Fibroblast of the aortic adventitia (primary cell): ENCODE measurements around the gene RPF1. TPM values are rescaled to one million over a fixed set of nuclear protein-coding genes. Genes with fewer than 3 reads are reported as not detected.
A peak's percentile ranks its signal among the peaks of the same experiment; 100 is the strongest.

Source experiments
- DNase-seq: peaks from one replicate; pipeline ENCODE4 v3.0.0-alpha.2; 2010; ENCODE audit warnings: low read depth
- H3K4me3 ChIP-seq: 2 replicates; pipeline ENCODE4 v1.5.1; 2011; ENCODE audit warnings: low read depth, mild to moderate bottlenecking, control low read depth, low read length, moderate library complexity
- CTCF ChIP-seq: IDR thresholded peaks from 2 replicates; pipeline ENCODE4 v1.5.1; 2011; ENCODE audit warnings: mild to moderate bottlenecking, low read length, control low read depth, inconsistent platforms; ENCODE audit not compliant: insufficient read depth
- total RNA-seq: library from RNA; depleted of rRNA; stranded (reverse); fragments of >200 nt; gene quantifications from 2 replicates; pipeline ENCODE4 v1.2.3, GENCODE V29; 2012; ENCODE audit warnings: low replicate concordance

Gene RPF1
- total RNA-seq, 1 donor: 51.6 TPM

DNA sequence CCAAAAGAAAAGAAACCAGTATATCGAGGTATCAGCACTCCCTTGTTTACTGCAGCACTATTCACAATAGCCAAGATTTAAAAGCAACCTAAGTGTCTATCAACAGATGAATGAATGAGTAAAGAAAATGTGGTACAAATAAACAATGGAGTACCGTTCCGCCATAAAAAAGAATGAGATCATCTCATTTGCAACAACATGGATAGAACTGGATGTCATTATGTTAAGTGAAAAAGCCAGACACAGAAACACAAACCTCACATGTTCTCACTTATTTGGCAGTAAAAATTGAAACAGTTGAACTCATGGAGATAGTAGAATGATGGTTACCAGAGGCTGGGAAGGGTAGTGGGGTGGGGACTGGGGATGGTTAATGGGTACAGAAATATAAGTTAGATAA lies 31.6 kb downstream of the RPF1 start:
- DNase-seq: no peak
- no peak for TF ChIP-seq CTCF
- H3K4me3 ChIP-seq: no peak overlapping the region

GRCh38 chr1:84524590-84524989 lies 45.5 kb downstream of the RPF1 start:
- DNase-seq: peak; percentile 23
- H3K4me3 ChIP-seq: no peak overlapping the region
- no peak for TF ChIP-seq CTCF

- TF ChIP-seq CTCF: no peak
Observed at GRCh38 chr1:84525779-84526178, 46.7 kb downstream of the RPF1 start.

GRCh38 chr1:84538599-84538998 lies 59.5 kb downstream of the RPF1 start:
- no peak for TF ChIP-seq CTCF
- no peak for DNase-seq
- H3K4me3 ChIP-seq: no peak overlapping the region

More at GRCh38 chr1:84525779-84526178, 46.7 kb downstream of the RPF1 start:
- no peak overlapping the region for H3K4me3 ChIP-seq
- no peak for DNase-seq

GRCh38 chr1:84539972-84540371 lies 60.9 kb downstream of the RPF1 start:
- H3K4me3 ChIP-seq: no peak overlapping the region
- TF ChIP-seq CTCF: no peak
- DNase-seq: peak; percentile 33

DNA sequence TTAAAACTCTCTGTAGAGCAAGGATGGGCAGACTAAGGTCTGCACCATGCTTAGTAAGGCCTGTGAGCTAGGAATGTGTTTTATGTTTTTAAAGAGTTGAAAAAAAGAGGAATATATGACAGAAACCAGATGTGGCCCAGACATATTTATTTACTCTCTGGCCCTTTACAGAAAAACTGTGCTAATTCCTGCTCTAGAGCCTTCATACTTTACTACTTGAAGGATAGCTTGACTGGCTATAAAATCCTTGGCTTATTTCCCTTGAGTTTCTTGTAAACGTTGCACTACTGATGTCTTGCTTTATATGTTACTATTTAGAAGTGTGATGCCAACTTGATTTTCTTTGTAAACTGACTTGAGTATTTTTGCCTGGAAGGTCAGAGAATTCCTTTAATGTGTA lies 61.7 kb downstream of the RPF1 start:
- TF ChIP-seq CTCF: no peak
- peak; percentile 13 for DNase-seq
- no peak overlapping the region for H3K4me3 ChIP-seq

- TF ChIP-seq CTCF: no peak
- H3K4me3 ChIP-seq: no peak overlapping the region
- DNase-seq: no peak
Observed at GRCh38 chr1:84541679-84542078, 62.6 kb downstream of the RPF1 start.
